Hematopoietic multipotent progenitor cell (in vitro differentiated cells): ENCODE measurements around the gene LRP1B. TPM values are rescaled to one million over a fixed set of nuclear protein-coding genes. Genes with fewer than 3 reads are reported as not detected.

Experiments used
- DNase-seq, 3 donors: peaks; one replicate each; pipeline ENCODE4 v3.0.0-alpha.2; 2011 to 2015; ENCODE audit warnings: low read depth in 2 of 3, low spot score in 2 of 3
- total RNA-seq: library from RNA; depleted of rRNA; stranded (reverse); fragments of >200 nt; gene quantifications from one replicate; pipeline ENCODE4 v1.2.3, GENCODE V29; 2012

LRP1B gene
- total RNA-seq, 1 donor, result under 0.01 TPM

GRCh38 chr2:141075753-141076152 lies 1055.1 kb downstream of the LRP1B start:
- DNase-seq, result no peak

- no peak for DNase-seq
These were observed 1062.6 kb downstream of the LRP1B start for GRCh38 chr2:141068053-141068682.

- DNase-seq, result no peak
These were observed 1065.8 kb downstream of the LRP1B start for GRCh38 chr2:141065042-141065441.

- no peak for DNase-seq
These were observed 1067.4 kb downstream of the LRP1B start for GRCh38 chr2:141063406-141063805.

GRCh38 chr2:141062443-141062842 lies 1068.4 kb downstream of the LRP1B start:
- no peak for DNase-seq

GRCh38 chr2:141062031-141062430 lies 1068.8 kb downstream of the LRP1B start:
- DNase-seq, result no peak

- no peak for DNase-seq
These were observed 1072.3 kb downstream of the LRP1B start for GRCh38 chr2:141058556-141058955.

GRCh38 chr2:141055531-141055930 lies 1075.3 kb downstream of the LRP1B start:
- no peak for DNase-seq

- DNase-seq, result no peak
These were observed 1081.9 kb downstream of the LRP1B start for GRCh38 chr2:141048951-141049350.

- DNase-seq, result no peak
These were observed 1089.5 kb downstream of the LRP1B start for GRCh38 chr2:141041281-141041680.

- DNase-seq, result no peak
These were observed 1092.5 kb downstream of the LRP1B start for GRCh38 chr2:141038341-141038740.

GRCh38 chr2:141037361-141037760 lies 1093.5 kb downstream of the LRP1B start:
- DNase-seq, result no peak

- DNase-seq, result no peak
These were observed 1094.9 kb downstream of the LRP1B start for GRCh38 chr2:141035846-141036420.

GRCh38 chr2:141029428-141030078 lies 1101.3 kb downstream of the LRP1B start:
- no peak for DNase-seq

- DNase-seq, result no peak
These were observed 1103.6 kb downstream of the LRP1B start for GRCh38 chr2:141027221-141027620.

- no peak for DNase-seq
These were observed 1109.2 kb downstream of the LRP1B start for GRCh38 chr2:141021611-141022010.

- DNase-seq, result no peak
These were observed 1109.7 kb downstream of the LRP1B start for GRCh38 chr2:141021109-141021508.

GRCh38 chr2:141020346-141020745 lies 1110.5 kb downstream of the LRP1B start:
- DNase-seq, result no peak

- DNase-seq, result no peak
These were observed 1115.3 kb downstream of the LRP1B start for GRCh38 chr2:141015341-141016047.

GRCh38 chr2:141003967-141004657 lies 1126.7 kb downstream of the LRP1B start:
- DNase-seq, result no peak

- no peak for DNase-seq
These were observed 1129.1 kb downstream of the LRP1B start for GRCh38 chr2:141001750-141002149.
